Measurements from ENCODE around the gene MINPP1. TPM values are rescaled to one million over a fixed set of nuclear protein-coding genes. Genes with fewer than 3 reads are reported as not detected.

MINPP1 gene
- total and polyA plus RNA-seq, 4 donors = 19.1 to 111 (median 24.6) TPM

DNA sequence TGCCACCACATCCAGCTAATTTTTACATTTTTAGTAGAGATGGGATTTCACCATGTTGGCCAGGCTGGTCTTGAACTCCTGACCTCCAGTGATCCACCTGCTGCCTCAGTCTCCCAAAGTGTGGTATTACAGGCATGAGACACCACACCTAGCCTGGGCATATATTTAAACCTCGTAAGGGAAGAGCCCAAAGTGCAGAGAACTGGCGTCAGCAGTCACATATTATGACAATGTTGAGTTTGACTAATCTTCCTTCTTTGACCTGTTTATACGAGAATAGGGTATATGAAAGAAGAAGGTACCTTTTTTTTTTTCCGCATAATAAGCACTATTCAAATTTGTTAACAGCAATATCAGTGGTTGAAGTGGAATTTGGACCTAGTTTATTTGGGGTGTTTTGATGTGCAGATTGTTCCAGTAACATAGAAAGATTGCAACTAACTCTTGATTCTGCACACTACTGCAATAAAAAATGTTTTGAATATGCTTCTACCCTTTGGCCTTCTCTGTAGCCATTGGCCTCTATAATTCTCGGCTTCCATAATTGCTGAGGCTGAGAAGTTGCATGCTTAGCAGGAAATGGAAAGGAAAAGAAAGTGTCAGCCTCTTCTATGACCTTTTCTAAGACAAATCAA lies 55.9 kb downstream of the MINPP1 start:
- no peaks in the 10 kb centered on the region for H3K27me3 ChIP-seq (ENCODE audit: control insufficient read depth in 4 of 4, insufficient read depth in 4 of 4, low read length in 3 of 4)
- 42% methylated on average over 5 of the region's 5 CpGs for WGBS
- peaks cover 3 to 36% (median 15%) of the 10 kb centered on the region in 4 donors for H3K4me1 ChIP-seq (ENCODE audit: control insufficient read depth in 4 of 4, insufficient read depth in 4 of 4, low read length in 3 of 4)
- H3K27ac ChIP-seq (ENCODE audit: low read depth in 1 of 2, low read length in 2 of 2) = peak overlapping the region in 1 of 2 donors; percentile 66
- H3K4me3 ChIP-seq (ENCODE audit: low read depth in 1 of 3, low read length in 3 of 3) = no peak overlapping the region
- H3K9me3 ChIP-seq (ENCODE audit: control insufficient read depth in 4 of 4, low read length in 3 of 4) = peaks cover 0 to 4% (median 0%) of the 10 kb centered on the region in 4 donors
- H3K36me3 ChIP-seq (ENCODE audit: control insufficient read depth in 4 of 4, insufficient read depth in 3 of 4, low read depth in 1 of 4, low read length in 3 of 4) = no peaks in the 10 kb centered on the region
- no peak overlapping the region for H3K9ac ChIP-seq (ENCODE audit: low read depth in 1 of 2, low read length in 2 of 2)
- TF ChIP-seq HNF4G (IDR thresholded peaks at IDR 0.05) (no peak), HNF4A (conservative IDR thresholded peaks at IDR 0.05) (peak; percentile 65 to 76), RXRA (IDR thresholded peaks at IDR 0.05) (peak in 1 of 2 donors; percentile 6), TAF1 (conservative IDR thresholded peaks at IDR 0.05) (no peak), JUND (IDR thresholded peaks at IDR 0.05) (no peak), SP1 (IDR thresholded peaks at IDR 0.05) (peak; percentile 43), YY1 (IDR thresholded peaks at IDR 0.05) (peak; percentile 38), NR2F2 (IDR thresholded peaks at IDR 0.05) (no peak)
- TF ChIP-seq, protein P1, sequence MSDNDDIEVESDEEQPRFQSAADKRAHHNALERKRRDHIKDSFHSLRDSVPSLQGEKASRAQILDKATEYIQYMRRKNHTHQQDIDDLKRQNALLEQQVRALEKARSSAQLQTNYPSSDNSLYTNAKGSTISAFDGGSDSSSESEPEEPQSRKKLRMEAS (IDR thresholded peaks at IDR 0.05) = no peak
- TF ChIP-seq, protein P2, sequence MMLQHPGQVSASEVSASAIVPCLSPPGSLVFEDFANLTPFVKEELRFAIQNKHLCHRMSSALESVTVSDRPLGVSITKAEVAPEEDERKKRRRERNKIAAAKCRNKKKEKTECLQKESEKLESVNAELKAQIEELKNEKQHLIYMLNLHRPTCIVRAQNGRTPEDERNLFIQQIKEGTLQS (IDR thresholded peaks at IDR 0.05) = no peak
- TF ChIP-seq, protein P3, sequence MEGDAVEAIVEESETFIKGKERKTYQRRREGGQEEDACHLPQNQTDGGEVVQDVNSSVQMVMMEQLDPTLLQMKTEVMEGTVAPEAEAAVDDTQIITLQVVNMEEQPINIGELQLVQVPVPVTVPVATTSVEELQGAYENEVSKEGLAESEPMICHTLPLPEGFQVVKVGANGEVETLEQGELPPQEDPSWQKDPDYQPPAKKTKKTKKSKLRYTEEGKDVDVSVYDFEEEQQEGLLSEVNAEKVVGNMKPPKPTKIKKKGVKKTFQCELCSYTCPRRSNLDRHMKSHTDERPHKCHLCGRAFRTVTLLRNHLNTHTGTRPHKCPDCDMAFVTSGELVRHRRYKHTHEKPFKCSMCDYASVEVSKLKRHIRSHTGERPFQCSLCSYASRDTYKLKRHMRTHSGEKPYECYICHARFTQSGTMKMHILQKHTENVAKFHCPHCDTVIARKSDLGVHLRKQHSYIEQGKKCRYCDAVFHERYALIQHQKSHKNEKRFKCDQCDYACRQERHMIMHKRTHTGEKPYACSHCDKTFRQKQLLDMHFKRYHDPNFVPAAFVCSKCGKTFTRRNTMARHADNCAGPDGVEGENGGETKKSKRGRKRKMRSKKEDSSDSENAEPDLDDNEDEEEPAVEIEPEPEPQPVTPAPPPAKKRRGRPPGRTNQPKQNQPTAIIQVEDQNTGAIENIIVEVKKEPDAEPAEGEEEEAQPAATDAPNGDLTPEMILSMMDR (IDR thresholded peaks at IDR 0.05; ENCODE audit: low read depth, low read length, missing input control) = no peak
- no peak for DNase-seq (ENCODE audit: low spot score)

DNA sequence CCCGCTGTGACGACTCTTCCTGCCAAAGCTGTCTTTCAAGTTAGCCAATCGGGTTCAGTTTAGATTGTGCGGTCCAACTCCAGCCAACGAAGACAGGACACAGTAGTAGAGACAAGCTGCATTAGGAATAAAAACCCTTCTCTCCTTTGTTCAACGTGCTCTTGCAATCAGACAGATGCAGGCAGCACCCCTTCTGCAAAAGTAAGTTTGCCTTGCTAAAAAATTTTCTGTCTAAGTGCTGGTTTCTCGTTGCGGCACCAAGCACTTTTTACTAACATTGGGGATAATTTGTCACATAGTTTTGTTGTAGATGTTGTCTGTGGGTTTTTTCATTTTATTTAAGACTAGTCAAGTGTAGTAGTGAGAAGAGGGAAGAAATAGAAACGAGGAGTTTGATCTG lies 58.1 kb downstream of the MINPP1 start:
- Histone ChIP-seq H3K4me1 (ENCODE audit: control insufficient read depth in 4 of 4, insufficient read depth in 4 of 4, low read length in 3 of 4) (peaks cover 0 to 21% (median 8%) of the 10 kb centered on the region in 4 donors), H3K27me3 (ENCODE audit: control insufficient read depth in 4 of 4, insufficient read depth in 4 of 4, low read length in 3 of 4) (no peaks in the 10 kb centered on the region), H3K36me3 (ENCODE audit: control insufficient read depth in 4 of 4, insufficient read depth in 3 of 4, low read depth in 1 of 4, low read length in 3 of 4) (no peaks in the 10 kb centered on the region), H3K27ac (ENCODE audit: low read depth in 1 of 2, low read length in 2 of 2) (no peak overlapping the region), H3K9ac (ENCODE audit: low read depth in 1 of 2, low read length in 2 of 2) (no peak overlapping the region), H3K9me3 (ENCODE audit: control insufficient read depth in 4 of 4, low read length in 3 of 4) (peaks cover 0 to 4% (median 0%) of the 10 kb centered on the region in 4 donors), H3K4me3 (ENCODE audit: low read depth in 1 of 3, low read length in 3 of 3) (no peak overlapping the region)
- WGBS = 87% methylated on average over 9 of the region's 9 CpGs
- TF ChIP-seq, protein P3 (IDR thresholded peaks at IDR 0.05; ENCODE audit: low read depth, low read length, missing input control) = no peak
- TF ChIP-seq SP1 (IDR thresholded peaks at IDR 0.05) = no peak
- TF ChIP-seq, protein P2 (IDR thresholded peaks at IDR 0.05) = no peak
- no peak for DNase-seq (ENCODE audit: low spot score)

DNA sequence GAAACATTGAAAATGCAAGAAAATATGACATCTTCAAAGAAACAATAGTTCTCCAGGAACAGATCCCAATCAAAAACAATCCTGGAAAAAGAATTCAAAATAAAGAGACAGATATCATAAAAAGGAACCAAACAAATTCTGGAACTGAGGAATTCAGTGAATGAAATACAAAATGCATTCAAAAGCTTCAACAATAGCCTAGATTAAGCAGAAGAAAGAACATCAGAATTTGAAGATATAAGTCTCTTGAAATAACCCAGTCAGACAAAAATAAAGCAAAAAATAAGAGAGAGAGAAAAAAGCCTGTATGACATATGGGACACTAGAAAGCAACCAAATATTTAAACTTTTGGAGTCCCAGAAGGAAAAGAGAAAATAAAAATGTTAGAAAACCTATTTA lies 60.3 kb downstream of the MINPP1 start:
- H3K9me3 ChIP-seq (ENCODE audit: control insufficient read depth in 4 of 4, low read length in 3 of 4) = peaks cover 0 to 4% (median 0%) of the 10 kb centered on the region in 4 donors
- TF ChIP-seq EGR1 (IDR thresholded peaks at IDR 0.05; ENCODE audit: low read depth in 2 of 2) (no peak), RXRA (IDR thresholded peaks at IDR 0.05) (no peak)
- no peak overlapping the region for H3K9ac ChIP-seq (ENCODE audit: low read depth in 1 of 2, low read length in 2 of 2)
- H3K36me3 ChIP-seq (ENCODE audit: control insufficient read depth in 4 of 4, insufficient read depth in 3 of 4, low read depth in 1 of 4, low read length in 3 of 4) = no peaks in the 10 kb centered on the region
- H3K27me3 ChIP-seq (ENCODE audit: control insufficient read depth in 4 of 4, insufficient read depth in 4 of 4, low read length in 3 of 4) = no peaks in the 10 kb centered on the region
- no peak for DNase-seq (ENCODE audit: low spot score)
- H3K4me3 ChIP-seq (ENCODE audit: low read depth in 1 of 3, low read length in 3 of 3) = no peak overlapping the region
- peaks cover 0 to 16% (median 6%) of the 10 kb centered on the region in 4 donors for H3K4me1 ChIP-seq (ENCODE audit: control insufficient read depth in 4 of 4, insufficient read depth in 4 of 4, low read length in 3 of 4)
- H3K27ac ChIP-seq (ENCODE audit: low read depth in 1 of 2, low read length in 2 of 2) = no peak overlapping the region

All from liver (tissue), 9 donors.